IPS DF 19.7 (cell line): ENCODE data around the gene DLG2.
"Not testable (repeated sequence)": the region's sequence is repeated elsewhere in the genome, so short reads cannot be mapped to it uniquely, and the experiment has no call there.

ENCODE experiments used
- DNase-seq: peaks from one replicate; pipeline ENCODE4 v3.0.0-alpha.2; 2013; ENCODE audit warnings: low read depth, low spot score

DLG2 gene

DNA sequence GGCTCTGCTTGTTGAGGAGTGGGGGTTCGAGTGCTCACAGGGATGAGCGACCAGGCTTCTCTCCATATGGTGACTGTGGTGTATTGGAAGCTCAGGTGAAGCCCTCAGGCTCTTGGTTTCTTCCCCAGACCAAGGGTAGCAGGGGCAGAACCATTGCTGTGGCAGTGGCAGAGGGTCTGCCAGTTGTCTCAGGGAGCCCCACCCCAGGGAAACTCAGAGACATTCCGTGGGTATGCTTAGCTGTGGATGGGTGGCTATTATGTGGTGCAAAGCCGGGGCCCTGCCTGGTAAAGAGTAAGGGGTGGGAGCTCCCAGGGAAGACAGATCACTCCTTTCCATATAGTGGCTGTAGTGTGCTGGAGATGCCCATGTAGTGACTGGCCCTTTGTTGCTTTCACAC, 167.8 kb downstream of the DLG2 start:
- DNase-seq, result no peak

- DNase-seq, result no peak
Observed at GRCh38 chr11:85444479-85444878, 182.7 kb downstream of the DLG2 start.

- no peak for DNase-seq
Observed at GRCh38 chr11:85440273-85440672, 186.9 kb downstream of the DLG2 start.

GRCh38 chr11:85438328-85438727, 188.8 kb downstream of the DLG2 start:
- DNase-seq, result no peak

DNA sequence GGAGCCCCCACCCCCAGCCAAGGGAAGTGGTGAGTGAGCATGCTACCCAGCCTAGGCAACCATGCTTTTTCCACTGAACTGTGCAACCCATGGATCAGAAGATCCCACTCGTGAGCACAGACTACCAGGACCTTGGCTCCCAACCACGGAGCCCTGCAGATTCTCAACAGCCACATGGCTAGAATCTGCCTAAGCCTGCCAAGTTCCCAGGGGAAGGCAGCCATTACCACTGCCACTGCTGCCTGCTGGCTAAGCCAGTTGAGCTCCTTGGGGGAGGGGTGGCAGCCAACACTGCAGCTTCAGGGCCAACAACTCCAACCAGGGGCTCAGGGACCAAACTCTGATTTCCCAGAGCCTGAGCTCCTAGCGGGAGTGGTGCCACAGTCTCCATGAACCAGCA, 195.8 kb downstream of the DLG2 start:
- no peak for DNase-seq

DNA sequence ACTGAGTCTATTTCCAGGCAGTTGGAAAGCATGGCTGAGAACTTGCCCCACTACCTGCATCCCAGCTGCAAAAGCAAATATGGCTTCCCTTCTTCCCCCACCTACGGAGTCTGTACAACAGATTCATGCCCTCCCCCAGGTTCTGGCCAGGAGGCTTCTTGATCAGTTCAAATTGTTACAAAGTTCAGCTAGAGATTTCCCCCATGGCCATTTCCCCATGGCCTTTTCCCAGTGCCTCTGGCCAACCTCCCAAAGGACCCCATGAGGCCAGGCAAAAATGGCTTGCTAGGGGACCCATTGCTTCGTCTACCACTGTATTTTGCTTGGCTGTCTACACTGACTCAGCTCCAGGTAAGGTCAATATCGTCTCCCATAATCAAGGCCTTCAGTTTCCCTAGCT, 203.3 kb downstream of the DLG2 start:
- no peak for DNase-seq

- DNase-seq, result no peak
Observed at GRCh38 chr11:85423316-85423715, 203.8 kb downstream of the DLG2 start.

DNA sequence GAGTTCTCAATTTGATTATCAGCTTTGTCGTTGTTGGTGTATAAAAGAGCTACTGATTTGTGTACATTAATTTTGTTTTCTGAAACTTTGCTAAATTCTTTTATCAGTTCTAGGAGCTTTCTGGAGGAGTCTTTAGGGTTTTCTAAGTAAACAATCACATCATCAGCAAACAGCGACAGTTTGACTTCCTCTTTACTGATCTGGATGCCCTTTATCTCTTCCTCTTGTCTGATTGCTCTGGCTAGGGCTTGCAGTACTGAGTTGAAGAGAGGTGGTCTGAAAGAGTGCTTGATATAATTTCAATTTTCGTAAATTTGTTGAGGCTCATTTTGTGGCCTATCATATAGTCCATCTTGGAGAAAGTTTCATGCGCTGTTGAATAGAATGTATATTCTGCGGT, 213.0 kb downstream of the DLG2 start:
- no peak for DNase-seq

- no peak for DNase-seq
Observed at GRCh38 chr11:85407648-85408047, 219.5 kb downstream of the DLG2 start.

DNA sequence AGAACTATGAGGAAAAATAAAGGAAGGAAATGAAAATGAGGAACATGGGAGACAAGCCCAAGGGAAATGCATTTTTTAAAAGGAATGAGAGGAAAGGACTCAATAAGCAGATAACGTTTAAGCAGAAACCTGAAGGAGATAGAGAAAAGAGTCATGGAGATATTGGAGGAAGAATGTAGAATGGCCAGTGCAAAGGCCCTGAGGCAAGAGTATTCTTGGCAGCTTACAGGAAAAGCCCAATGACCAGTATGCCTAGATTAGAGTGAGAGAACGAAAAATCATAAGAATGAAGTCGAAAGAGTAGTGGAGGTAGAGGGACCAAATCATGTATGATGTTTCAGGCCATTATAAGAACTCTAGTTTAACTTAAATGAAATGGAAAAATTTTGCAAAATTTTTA, 220.3 kb downstream of the DLG2 start:
- no peak for DNase-seq

DNA sequence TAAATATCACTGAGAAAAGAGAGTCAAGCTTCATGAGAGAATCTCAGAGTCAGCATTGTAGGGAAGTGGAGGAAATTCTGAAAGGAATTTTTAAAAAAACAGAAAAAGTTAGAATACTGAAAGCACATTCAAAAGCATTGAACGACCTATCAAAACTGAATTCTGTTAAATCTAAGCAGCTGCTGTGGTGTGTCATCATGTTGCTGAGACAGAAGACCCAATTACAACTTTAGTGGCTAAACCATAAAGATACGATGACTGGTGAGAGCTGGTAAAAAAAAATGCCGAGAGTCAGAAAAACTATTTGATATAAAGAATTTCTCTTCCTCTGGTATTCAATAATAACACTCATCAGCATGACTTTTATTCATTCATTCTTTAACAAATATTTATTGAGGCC, 220.8 kb downstream of the DLG2 start:
- DNase-seq, result no peak

- DNase-seq, result not testable (repeated sequence)
Observed at GRCh38 chr11:85395515-85396055, 231.6 kb downstream of the DLG2 start.

- no peak for DNase-seq
Observed at GRCh38 chr11:85394283-85394682, 232.9 kb downstream of the DLG2 start.

DNA sequence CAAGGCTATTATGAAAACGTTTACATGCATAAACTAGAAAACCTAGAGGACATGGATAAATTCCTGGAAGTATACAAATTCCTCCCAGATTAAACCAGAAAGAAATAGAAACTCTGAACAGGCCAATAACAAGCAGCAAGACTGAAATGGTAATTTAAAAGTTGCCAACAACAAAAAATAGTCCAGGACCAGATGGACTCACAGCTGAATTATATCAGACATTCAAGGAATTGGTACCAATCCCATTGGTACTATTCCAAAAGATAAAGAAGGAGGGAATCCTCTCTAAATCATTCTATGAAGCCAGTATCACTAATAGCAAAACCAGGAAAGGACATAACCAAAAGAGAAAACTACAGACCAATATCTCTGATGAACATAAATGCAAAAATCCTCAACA, 236.0 kb downstream of the DLG2 start:
- no peak for DNase-seq

GRCh38 chr11:85385547-85385946, 241.6 kb downstream of the DLG2 start:
- DNase-seq, result no peak

GRCh38 chr11:85385111-85385510, 242.0 kb downstream of the DLG2 start:
- no peak for DNase-seq

DNA sequence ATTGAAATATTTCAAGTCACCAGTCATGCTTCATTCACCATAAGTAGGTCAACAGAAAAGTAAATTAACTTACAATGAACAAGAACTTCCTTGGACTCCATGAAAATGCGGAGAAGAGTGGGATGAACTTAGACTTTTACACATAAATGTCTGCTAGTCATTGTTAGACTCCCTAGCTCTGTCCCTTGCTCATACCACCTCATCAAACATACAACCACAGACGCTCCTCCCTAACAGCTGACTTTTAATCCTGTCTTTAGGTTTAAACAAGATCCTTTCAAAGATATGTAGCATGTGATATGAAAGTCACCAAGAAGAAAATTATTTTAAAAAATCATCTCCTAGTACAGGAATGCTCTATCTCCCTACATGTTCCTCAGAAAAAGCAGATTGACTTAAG, 248.1 kb downstream of the DLG2 start:
- DNase-seq, result no peak

- no peak for DNase-seq
Observed at GRCh38 chr11:85377901-85378300, 249.2 kb downstream of the DLG2 start.

- DNase-seq, result no peak
Observed at GRCh38 chr11:85359859-85360258, 267.3 kb downstream of the DLG2 start.

DNA sequence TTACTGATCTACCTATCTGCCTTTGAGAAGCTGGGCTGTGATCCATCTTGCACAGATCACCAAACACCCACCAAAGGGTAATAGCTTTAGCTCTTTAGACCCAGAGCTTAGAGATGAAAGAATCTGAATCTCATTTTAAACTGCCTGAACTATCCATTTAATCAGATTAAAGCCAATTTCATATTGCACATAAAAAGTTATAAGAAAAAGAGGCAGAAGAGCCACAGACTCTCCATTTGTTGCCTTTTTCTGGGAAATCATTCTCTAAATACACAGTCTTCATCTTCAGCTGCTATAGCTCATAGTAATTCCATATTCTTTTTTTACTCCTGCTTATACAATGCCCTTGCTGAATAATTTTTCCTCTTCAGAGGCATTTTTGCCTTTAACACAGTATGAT, 271.2 kb downstream of the DLG2 start:
- DNase-seq, result no peak

- DNase-seq, result not testable (repeated sequence)
Observed at GRCh38 chr11:85349539-85349938, 277.6 kb downstream of the DLG2 start.

- DNase-seq, result peak; percentile 47
Observed at GRCh38 chr11:85348945-85349344, 278.2 kb downstream of the DLG2 start.

DNA sequence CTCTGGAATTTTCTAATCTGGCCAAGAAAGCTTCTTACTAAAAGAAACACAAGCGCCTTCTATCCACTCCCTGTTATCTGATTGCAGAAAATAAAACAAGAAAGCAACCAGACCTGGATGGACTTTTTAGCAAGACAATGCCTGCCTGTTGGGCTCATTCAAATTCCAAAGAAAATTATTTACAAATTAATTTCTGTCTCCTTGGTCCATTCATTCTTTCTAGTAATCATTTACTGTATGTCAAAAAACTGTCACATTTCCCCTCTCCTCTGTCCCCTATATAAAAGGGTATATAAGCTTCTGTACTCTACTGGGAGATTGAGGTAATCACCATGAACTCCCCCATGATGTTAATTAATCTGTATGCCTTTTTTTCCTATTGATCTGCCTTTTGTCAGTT, 279.9 kb downstream of the DLG2 start:
- DNase-seq, result no peak

- no peak for DNase-seq
Observed at GRCh38 chr11:85346484-85346883, 280.7 kb downstream of the DLG2 start.
